Spleen (tissue), 11 donors: ENCODE measurements around the gene SF3B4. TPM values are rescaled to one million over a fixed set of nuclear protein-coding genes. Genes with fewer than 3 reads are reported as not detected.

Experiments
- DNase-seq: peaks from one replicate; pipeline ENCODE4 v3.0.0-alpha.2; 2020
- H3K27ac ChIP-seq, 8 donors: fragments of 200-600 bp; sonication (generic) in 7 of 8; 1 replicate in 4 of 8; 2 replicates in 4 of 8; pipeline versions ENCODE4 v1.5.0 to v1.8.0; 2016 to 2021; ENCODE audit warnings: inconsistent platforms in 4 of 8, mild to moderate bottlenecking in 4 of 8, moderate library complexity in 1 of 8
- H3K27me3 ChIP-seq, 7 donors: fragments of 200-600 bp; sonication (generic) in 6 of 7; replicated peaks in 1 of 7; 1 replicate in 4 of 7; 2 replicates in 3 of 7; pipeline versions ENCODE4 v1.5.0 to v1.8.0; 2016 to 2021; ENCODE audit warnings: inconsistent platforms in 3 of 7, mild to moderate bottlenecking in 1 of 7
- H3K36me3 ChIP-seq, 6 donors: fragments of 200-600 bp; sonication (generic) in 5 of 6; 1 replicate in 4 of 6; 2 replicates in 2 of 6; pipeline versions ENCODE4 v1.5.0 to v1.8.0; 2016 to 2021; ENCODE audit warnings: inconsistent platforms in 2 of 6
- H3K4me1 ChIP-seq, 6 donors: fragments of 200-600 bp; sonication (generic) in 5 of 6; 1 replicate in 3 of 6; 2 replicates in 3 of 6; pipeline versions ENCODE4 v1.5.0 to v1.8.0; 2016 to 2021; ENCODE audit warnings: inconsistent platforms in 3 of 6
- H3K4me3 ChIP-seq, 8 donors: fragments of 200-600 bp; sonication (generic) in 7 of 8; 1 replicate in 4 of 8; 2 replicates in 4 of 8; pipeline versions ENCODE4 v1.5.0 to v1.8.0; 2016 to 2021; ENCODE audit warnings: inconsistent platforms in 4 of 8, mild to moderate bottlenecking in 4 of 8, moderate library complexity in 2 of 8
- H3K9me3 ChIP-seq, 8 donors: fragments of 200-600 bp; sonication (generic) in 7 of 8; 1 replicate in 4 of 8; 2 replicates in 4 of 8; pipeline versions ENCODE4 v1.5.0 to v1.8.0; 2016 to 2021; ENCODE audit warnings: inconsistent platforms in 4 of 8
- CTCF ChIP-seq, 11 experiments: fragments of 200-600 bp in 7 of 11; fragments of 450-650 bp in 4 of 11; sonication (generic) in 4 of 11; IDR thresholded peaks in 8 of 11; conservative IDR thresholded peaks in 3 of 11; 1 replicate in 7 of 11; 2 replicates in 4 of 11; pipeline versions ENCODE4 v1.4.0 to v1.8.0; 2016 to 2021; ENCODE audit warnings: antibody characterized with exemption in 11 of 11, inconsistent platforms in 4 of 11, mild to moderate bottlenecking in 1 of 11
- POLR2A ChIP-seq, 3 donors: fragments of 450-650 bp; IDR thresholded peaks; one replicate each; pipeline ENCODE4 v1.5.1; 2017; ENCODE audit warnings: antibody characterized with exemption in 3 of 3, mild to moderate bottlenecking in 1 of 3
- POLR2AphosphoS5 ChIP-seq, 3 donors: sonication (generic); formaldehyde crosslinking; IDR thresholded peaks; one replicate each; pipeline ENCODE4 v1.5.1; 2017; ENCODE audit warnings: antibody characterized with exemption in 3 of 3
- WGBS, 5 donors: extraction: QIAGEN DNeasy Blood & Tissue Kit in 3 of 5; methylation state at CpG; one replicate each; pipeline versions ENCODE4 v1.1.5 to v1.1.7; 2013 to 2018; 5-methylcytosine and 5-hydroxymethylcytosine counted together
- intact Hi-C: fragments of 100-400 bp; cut with DNase I; formaldehyde crosslinking; loops from one replicate; pipeline ENCODE4 v1.15.0; 2023; ENCODE audit warnings: low total_unique reads
- polyA plus RNA-seq, 3 donors: library from polyadenylated mRNA; stranded (reverse); fragments of 200-250 nt; gene quantifications; one replicate each; pipeline ENCODE4 v1.2.1, GENCODE V29; 2013
- total RNA-seq, 7 donors: library from RNA; depleted of rRNA in 3 of 7; stranded (reverse); fragments of >200 nt in 3 of 7; fragmentation: NEBNext Ultra II Directional in 4 of 7; extraction: Animal tissue kit (Norgen Biotek cat#: 25700) in 4 of 7; gene quantifications; one replicate each; pipeline versions ENCODE4 v1.1.0 to v1.2.1, GENCODE V29; 2016 to 2021
- donor health status: healthy with polysubstance abuse.
- donor health status: DM: no; HTN: no; CAD: no; lungs with moderate emphysema.
- donor health status: DM: no; HTN: no; CAD: no.
- donor health status: Bipolar disorder and iron deficiency.
- donor health status: healthy.
- donor health status: DM: no; HTN: no; CAD: no.
- donor health status: DM: yes; HTN: yes; CAD: no.

SF3B4 gene
- total and polyA plus RNA-seq, 10 donors = 17.6 to 43.8 (median 28.5) TPM

GRCh38 chr1:149917571-149918144 is 9.9 kb downstream of the SF3B4 start, which contains the start of gene SV2A:
Gene SV2A (minus strand): TSS chr1:149917844. CDS start chr1:149913840, 4,004 bp downstream.
- Histone ChIP-seq H3K27ac (peak within 1 kb of the TSS in 2 of 8 donors; percentile 3 to 30), H3K9me3 (no peaks in the 10 kb centered on the region), H3K27me3 (peaks cover 0 to 26% (median 8%) of the 10 kb centered on the region in 7 donors), H3K36me3 (peaks cover 3 to 16% (median 7%) of the 10 kb centered on the region in 6 donors), H3K4me3 (peak within 1 kb of the TSS; percentile 22 to 75 (median 38)), H3K4me1 (peaks cover 0 to 30% (median 23%) of the 10 kb centered on the region in 6 donors)
- DNase-seq = no peak
- TF ChIP-seq POLR2AphosphoS5 (IDR thresholded peaks at IDR 0.05) (peak in 2 of 3 donors; percentile 34 to 59), CTCF (IDR thresholded peaks at IDR 0.05 in 8 of 11, conservative IDR thresholded peaks at IDR 0.05 in 3 of 11) (no peak)
- intact Hi-C loops = no loop called here
- WGBS, 5 donors = 0 to 3% (median 1%) methylated on average over 17 to 24 of the region's 24 CpGs

GRCh38 chr1:149916898-149917252 is 10.7 kb downstream of the SF3B4 start:
- peak overlapping the region in 5 of 8 donors; percentile 5 to 75 (median 40) for H3K4me3 ChIP-seq
- WGBS, 5 donors = 3 to 10% (median 4%) methylated on average over 10 of the region's 10 CpGs
- intact Hi-C loops = no loop called here
- H3K36me3 ChIP-seq = peaks cover 0 to 9% (median under 1%) of the 10 kb centered on the region in 6 donors
- peaks cover 0 to 26% (median 8%) of the 10 kb centered on the region in 7 donors for H3K27me3 ChIP-seq
- H3K9me3 ChIP-seq = no peaks in the 10 kb centered on the region
- DNase-seq = no peak
- peak overlapping the region in 1 of 8 donors; percentile 12 for H3K27ac ChIP-seq
- H3K4me1 ChIP-seq = peaks cover 0 to 30% (median 23%) of the 10 kb centered on the region in 6 donors
- TF ChIP-seq CTCF (IDR thresholded peaks at IDR 0.05 in 8 of 11, conservative IDR thresholded peaks at IDR 0.05 in 3 of 11) = no peak
- TF ChIP-seq POLR2AphosphoS5 (IDR thresholded peaks at IDR 0.05) = no peak
- no peak for TF ChIP-seq POLR2A (IDR thresholded peaks at IDR 0.05)

GRCh38 chr1:149916193-149916897 is 11.3 kb downstream of the SF3B4 start:
- peak overlapping the region in 2 of 8 donors; percentile 12 to 25 for H3K27ac ChIP-seq
- no peak for DNase-seq
- peaks cover 0 to 26% (median 8%) of the 10 kb centered on the region in 7 donors for H3K27me3 ChIP-seq
- H3K4me1 ChIP-seq = peaks cover 0 to 30% (median 23%) of the 10 kb centered on the region in 6 donors
- 2 to 17% (median 8%) methylated on average over 8 to 9 of the region's 9 CpGs for WGBS, 5 donors
- intact Hi-C loops = no loop called here
- TF ChIP-seq POLR2AphosphoS5 (IDR thresholded peaks at IDR 0.05) = no peak
- TF ChIP-seq POLR2A (IDR thresholded peaks at IDR 0.05) = no peak
- no peak for TF ChIP-seq CTCF (IDR thresholded peaks at IDR 0.05 in 8 of 11, conservative IDR thresholded peaks at IDR 0.05 in 3 of 11)
- H3K9me3 ChIP-seq = no peaks in the 10 kb centered on the region
- peak overlapping the region in 3 of 8 donors; percentile 39 to 75 (median 51) for H3K4me3 ChIP-seq
- H3K36me3 ChIP-seq = peaks cover 0 to 3% (median 0%) of the 10 kb centered on the region in 6 donors
